WTC11 (cell line): ENCODE data around the gene SF3B5. TPM values are rescaled to one million over a fixed set of nuclear protein-coding genes. Genes with fewer than 3 reads are reported as not detected.

Experiments used
- ATAC-seq: fragments of 200-7000 bp; cut with Tn5 transposase; 2 replicates; pipeline ENCODE4 v1.10.0; 2021; ENCODE audit warnings: mild to moderate bottlenecking, moderate library complexity
- CTCF ChIA-PET: fragments of 300-600 bp; sonication (Branson Sonifier 250); formaldehyde crosslinking; loops from one replicate; lab custom pipeline; 2021; ENCODE audit warnings: antibody characterized with exemption; lab: Charles Lee
- POLR2A ChIA-PET: fragments of 350-600 bp; sonication (Branson Sonifier 250); formaldehyde crosslinking; loops from one replicate; lab custom pipeline; 2021; ENCODE audit warnings: antibody characterized with exemption; lab: Charles Lee
- DNase-seq: peaks from one replicate; pipeline ENCODE4 v3.0.0; 2021; ENCODE audit warnings: low spot score
- H3K27ac Mint-ChIP-seq: 2 replicates; pipeline ENCODE4 v1.8.0; 2021; ENCODE audit warnings: mixed read lengths
- H3K27me3 Mint-ChIP-seq: 2 replicates; pipeline ENCODE4 v1.8.0; 2021; ENCODE audit warnings: low read depth, mild to moderate bottlenecking, moderate library complexity, mixed read lengths
- H3K36me3 Mint-ChIP-seq: 2 replicates; pipeline ENCODE4 v1.8.0; 2021; ENCODE audit warnings: mixed read lengths
- H3K4me1 Mint-ChIP-seq: 2 replicates; pipeline ENCODE4 v1.8.0; 2022; ENCODE audit warnings: mixed read lengths
- H3K4me3 Mint-ChIP-seq: 2 replicates; pipeline ENCODE4 v1.8.0; 2021; ENCODE audit warnings: mild to moderate bottlenecking, moderate library complexity, mixed read lengths
- H3K9me3 Mint-ChIP-seq: 2 replicates; pipeline ENCODE4 v1.8.0; 2021; ENCODE audit warnings: mixed read lengths
- AR ChIP-seq: fragments of 250-450 bp; sonication (Bioruptor Pico); IDR thresholded peaks from 2 replicates; pipeline ENCODE4 v1.9.0; 2021; ENCODE audit warnings: mild to moderate bottlenecking
- ATF1 ChIP-seq: sonication (generic); formaldehyde crosslinking; IDR thresholded peaks from 2 replicates; pipeline ENCODE4 v1.8.1; 2023; ENCODE audit warnings: mild to moderate bottlenecking, moderate library complexity, missing genetic modification reagents
- E2F4 ChIP-seq: sonication (generic); formaldehyde crosslinking; IDR thresholded peaks from 2 replicates; pipeline ENCODE4 v1.8.1; 2022; ENCODE audit warnings: low read depth, mild to moderate bottlenecking, moderate library complexity, missing genetic modification reagents, borderline replicate concordance
- E2F5 ChIP-seq: sonication (generic); formaldehyde crosslinking; IDR thresholded peaks from 2 replicates; pipeline ENCODE4 v1.8.1; 2022; ENCODE audit warnings: mild to moderate bottlenecking, moderate library complexity, missing genetic modification reagents
- ESRRA ChIP-seq: sonication (generic); formaldehyde crosslinking; IDR thresholded peaks from 2 replicates; pipeline ENCODE4 v1.8.1; 2022; ENCODE audit warnings: mild to moderate bottlenecking, missing genetic modification reagents, borderline replicate concordance
- ETV6 ChIP-seq: sonication (generic); formaldehyde crosslinking; IDR thresholded peaks from 2 replicates; pipeline ENCODE4 v1.8.1; 2022; ENCODE audit warnings: mild to moderate bottlenecking, missing genetic modification reagents
- FOXK1 ChIP-seq: sonication (generic); formaldehyde crosslinking; IDR thresholded peaks from 2 replicates; pipeline ENCODE4 v1.8.0; 2022; ENCODE audit warnings: mild to moderate bottlenecking, moderate library complexity, missing genetic modification reagents
- FOXP1 ChIP-seq: sonication (generic); formaldehyde crosslinking; IDR thresholded peaks from 2 replicates; pipeline ENCODE4 v1.8.0; 2022; ENCODE audit warnings: missing genetic modification reagents, mild to moderate bottlenecking, moderate library complexity, borderline replicate concordance
- GTF2I ChIP-seq: fragments of 250-450 bp; sonication (Bioruptor Pico); conservative IDR thresholded peaks from 2 replicates; pipeline ENCODE4 v1.4.0; 2021; ENCODE audit warnings: mild to moderate bottlenecking
- JUN ChIP-seq: sonication (generic); formaldehyde crosslinking; IDR thresholded peaks from 2 replicates; pipeline ENCODE4 v1.8.0; 2023; ENCODE audit warnings: mild to moderate bottlenecking, missing genetic modification reagents
- KAT7 ChIP-seq: sonication (generic); formaldehyde crosslinking; IDR thresholded peaks from 2 replicates; pipeline ENCODE4 v1.8.1; 2023; ENCODE audit warnings: missing genetic modification reagents, mild to moderate bottlenecking, borderline replicate concordance
- MLX ChIP-seq: sonication (generic); formaldehyde crosslinking; IDR thresholded peaks from 2 replicates; pipeline ENCODE4 v1.8.1; 2023; ENCODE audit warnings: mild to moderate bottlenecking, missing genetic modification reagents, moderate library complexity
- NFATC4 ChIP-seq: fragments of 250-450 bp; sonication (Bioruptor Pico); IDR thresholded peaks from 2 replicates; pipeline ENCODE4 v1.9.0; 2021; ENCODE audit warnings: mild to moderate bottlenecking
- NFYB ChIP-seq: sonication (generic); formaldehyde crosslinking; conservative IDR thresholded peaks from 2 replicates; pipeline ENCODE4 v1.8.0; 2022; ENCODE audit warnings: low read depth, missing genetic modification reagents
- NR3C1 ChIP-seq: sonication (generic); formaldehyde crosslinking; conservative IDR thresholded peaks from 2 replicates; pipeline ENCODE4 v1.8.1; 2023; ENCODE audit warnings: low read depth, mild to moderate bottlenecking, missing genetic modification reagents
- SMAD3 ChIP-seq: sonication (generic); formaldehyde crosslinking; IDR thresholded peaks from 2 replicates; pipeline ENCODE4 v1.8.0; 2022; ENCODE audit warnings: missing genetic modification reagents, mild to moderate bottlenecking, borderline replicate concordance
- SOX15 ChIP-seq: fragments of 250-450 bp; sonication (Bioruptor Pico); IDR thresholded peaks from 2 replicates; pipeline ENCODE4 v1.9.0; 2021; ENCODE audit warnings: mild to moderate bottlenecking
- TEAD1 ChIP-seq: sonication (generic); formaldehyde crosslinking; IDR thresholded peaks from 2 replicates; pipeline ENCODE4 v1.8.0; 2022; ENCODE audit warnings: mild to moderate bottlenecking, missing genetic modification reagents
- ZNF219 ChIP-seq: sonication (generic); formaldehyde crosslinking; IDR thresholded peaks from 2 replicates; pipeline ENCODE4 v1.8.0; 2023; ENCODE audit warnings: missing genetic modification reagents, mild to moderate bottlenecking, borderline replicate concordance
- total RNA-seq: library from RNA; stranded (reverse); gene quantifications from 3 replicates; pipeline ENCODE4 v1.2.3, GENCODE V29; 2021
- TF ChIP-seq, protein P1 (sequence below): sonication (generic); formaldehyde crosslinking; IDR thresholded peaks from 2 replicates; pipeline ENCODE4 v1.8.1; 2023; ENCODE audit warnings: mild to moderate bottlenecking, missing genetic modification reagents, borderline replicate concordance
- TF ChIP-seq, protein P2 (sequence below): fragments of 250-450 bp; sonication (Bioruptor Pico); IDR thresholded peaks from 2 replicates; pipeline ENCODE4 v1.9.0; 2021; ENCODE audit warnings: mild to moderate bottlenecking
- TF ChIP-seq, protein P3 (sequence below): fragments of 250-450 bp; sonication (Bioruptor Pico); IDR thresholded peaks from 2 replicates; pipeline ENCODE4 v2.1.2; 2022; ENCODE audit warnings: mild to moderate bottlenecking, moderate library complexity

The SF3B5 gene
- total RNA-seq, 1 experiment from 2014 or later, result 181 TPM

DNA sequence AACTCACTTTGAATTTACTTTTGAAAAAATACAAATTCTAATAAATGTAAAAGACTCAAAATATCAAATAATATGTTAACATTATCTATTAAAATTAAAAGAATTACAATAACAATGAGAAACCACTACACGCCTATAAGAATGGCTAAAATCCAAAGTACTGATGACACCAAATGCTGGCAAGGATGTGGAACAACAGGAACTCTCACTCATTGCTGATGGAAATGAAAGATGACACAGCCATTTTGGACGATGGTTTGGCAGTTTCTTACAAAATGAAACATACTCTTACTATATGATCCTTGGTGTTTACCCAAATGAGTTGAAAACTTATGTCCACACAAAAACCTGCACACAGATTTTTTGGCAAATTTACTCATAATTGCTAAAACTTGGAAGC, 39.4 kb upstream of the SF3B5 start:
- Mint-ChIP-seq H3K9me3 (no peaks in the 10 kb centered on the region), H3K27me3 (no peaks in the 10 kb centered on the region; the same call in 1 of the 2 replicates), H3K4me3 (no peak overlapping the region), H3K27ac (no peak overlapping the region), H3K4me1 (no peaks in the 10 kb centered on the region), H3K36me3 (no peaks in the 10 kb centered on the region)
- TF ChIP-seq MLX (CRISPR knock-in tag) (no peak), E2F5 (no peak), ATF1 (CRISPR knock-in tag) (no peak), JUN (no peak), NFATC4 (CRISPR knock-in tag) (no peak)
- POLR2A ChIA-PET, result no interaction called here
- no peak for ATAC-seq
- no peak for DNase-seq
- CTCF ChIA-PET, result no interaction called here

DNA sequence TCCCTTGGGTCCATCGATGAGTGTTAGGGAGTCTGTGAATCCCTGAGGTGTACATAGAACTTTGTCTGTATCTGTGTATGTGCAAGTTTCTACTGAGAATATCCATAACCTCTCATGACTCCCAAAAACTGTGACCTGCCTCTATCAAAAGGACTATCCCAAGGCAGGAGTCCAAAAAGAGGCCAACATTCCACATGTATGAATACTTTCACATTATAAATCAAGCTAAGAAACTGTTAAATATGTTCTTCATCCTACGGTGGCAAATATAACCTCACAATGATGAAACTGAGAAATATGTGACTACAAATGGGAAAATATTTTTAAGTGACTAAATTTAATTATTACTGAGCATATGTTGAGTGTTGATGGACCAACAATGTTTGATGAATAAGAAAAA, 38.8 kb upstream of the SF3B5 start:
- no peak for ATAC-seq
- H3K36me3 Mint-ChIP-seq, result no peaks in the 10 kb centered on the region
- POLR2A ChIA-PET, result no interaction called here
- H3K27ac Mint-ChIP-seq, result no peak overlapping the region
- H3K4me3 Mint-ChIP-seq, result no peak overlapping the region
- TF ChIP-seq NFYB (CRISPR knock-in tag), result no peak
- TF ChIP-seq AR (CRISPR knock-in tag), result no peak
- no peak for TF ChIP-seq KAT7 (CRISPR knock-in tag)
- no peak for TF ChIP-seq FOXK1 (CRISPR knock-in tag)
- TF ChIP-seq, protein P1, sequence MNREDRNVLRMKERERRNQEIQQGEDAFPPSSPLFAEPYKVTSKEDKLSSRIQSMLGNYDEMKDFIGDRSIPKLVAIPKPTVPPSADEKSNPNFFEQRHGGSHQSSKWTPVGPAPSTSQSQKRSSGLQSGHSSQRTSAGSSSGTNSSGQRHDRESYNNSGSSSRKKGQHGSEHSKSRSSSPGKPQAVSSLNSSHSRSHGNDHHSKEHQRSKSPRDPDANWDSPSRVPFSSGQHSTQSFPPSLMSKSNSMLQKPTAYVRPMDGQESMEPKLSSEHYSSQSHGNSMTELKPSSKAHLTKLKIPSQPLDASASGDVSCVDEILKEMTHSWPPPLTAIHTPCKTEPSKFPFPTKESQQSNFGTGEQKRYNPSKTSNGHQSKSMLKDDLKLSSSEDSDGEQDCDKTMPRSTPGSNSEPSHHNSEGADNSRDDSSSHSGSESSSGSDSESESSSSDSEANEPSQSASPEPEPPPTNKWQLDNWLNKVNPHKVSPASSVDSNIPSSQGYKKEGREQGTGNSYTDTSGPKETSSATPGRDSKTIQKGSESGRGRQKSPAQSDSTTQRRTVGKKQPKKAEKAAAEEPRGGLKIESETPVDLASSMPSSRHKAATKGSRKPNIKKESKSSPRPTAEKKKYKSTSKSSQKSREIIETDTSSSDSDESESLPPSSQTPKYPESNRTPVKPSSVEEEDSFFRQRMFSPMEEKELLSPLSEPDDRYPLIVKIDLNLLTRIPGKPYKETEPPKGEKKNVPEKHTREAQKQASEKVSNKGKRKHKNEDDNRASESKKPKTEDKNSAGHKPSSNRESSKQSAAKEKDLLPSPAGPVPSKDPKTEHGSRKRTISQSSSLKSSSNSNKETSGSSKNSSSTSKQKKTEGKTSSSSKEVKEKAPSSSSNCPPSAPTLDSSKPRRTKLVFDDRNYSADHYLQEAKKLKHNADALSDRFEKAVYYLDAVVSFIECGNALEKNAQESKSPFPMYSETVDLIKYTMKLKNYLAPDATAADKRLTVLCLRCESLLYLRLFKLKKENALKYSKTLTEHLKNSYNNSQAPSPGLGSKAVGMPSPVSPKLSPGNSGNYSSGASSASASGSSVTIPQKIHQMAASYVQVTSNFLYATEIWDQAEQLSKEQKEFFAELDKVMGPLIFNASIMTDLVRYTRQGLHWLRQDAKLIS (CRISPR knock-in tag), result no peak
- no peak for TF ChIP-seq GTF2I
- no peak for TF ChIP-seq SOX15 (CRISPR knock-in tag)
- no peak for TF ChIP-seq ZNF219
- no peaks in the 10 kb centered on the region for H3K4me1 Mint-ChIP-seq
- DNase-seq, result no peak
- no peaks in the 10 kb centered on the region; the same call in 1 of the 2 replicates for H3K27me3 Mint-ChIP-seq
- CTCF ChIA-PET, result no interaction called here
- no peaks in the 10 kb centered on the region for H3K9me3 Mint-ChIP-seq

GRCh38 chr6:144133225-144133821, 38.0 kb upstream of the SF3B5 start:
- ChIA-PET POLR2A (no interaction called here), CTCF (no interaction called here)
- no peak for DNase-seq
- no peaks in the 10 kb centered on the region for H3K36me3 Mint-ChIP-seq
- H3K9me3 Mint-ChIP-seq, result no peaks in the 10 kb centered on the region
- H3K27ac Mint-ChIP-seq, result no peak overlapping the region
- ATAC-seq, result no peak
- H3K4me3 Mint-ChIP-seq, result no peak overlapping the region
- no peaks in the 10 kb centered on the region for H3K4me1 Mint-ChIP-seq
- H3K27me3 Mint-ChIP-seq, result no peaks in the 10 kb centered on the region; the same call in 1 of the 2 replicates
- TF ChIP-seq FOXP1 (no peak), ESRRA (CRISPR knock-in tag) (no peak), NFATC4 (CRISPR knock-in tag) (no peak), TEAD1 (CRISPR knock-in tag) (no peak), SMAD3 (no peak), E2F4 (CRISPR knock-in tag) (no peak), NR3C1 (CRISPR knock-in tag) (no peak), ETV6 (CRISPR knock-in tag) (no peak)
- TF ChIP-seq, protein P2, sequence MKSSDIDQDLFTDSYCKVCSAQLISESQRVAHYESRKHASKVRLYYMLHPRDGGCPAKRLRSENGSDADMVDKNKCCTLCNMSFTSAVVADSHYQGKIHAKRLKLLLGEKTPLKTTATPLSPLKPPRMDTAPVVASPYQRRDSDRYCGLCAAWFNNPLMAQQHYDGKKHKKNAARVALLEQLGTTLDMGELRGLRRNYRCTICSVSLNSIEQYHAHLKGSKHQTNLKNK (CRISPR knock-in tag), result no peak
- TF ChIP-seq, protein P3, sequence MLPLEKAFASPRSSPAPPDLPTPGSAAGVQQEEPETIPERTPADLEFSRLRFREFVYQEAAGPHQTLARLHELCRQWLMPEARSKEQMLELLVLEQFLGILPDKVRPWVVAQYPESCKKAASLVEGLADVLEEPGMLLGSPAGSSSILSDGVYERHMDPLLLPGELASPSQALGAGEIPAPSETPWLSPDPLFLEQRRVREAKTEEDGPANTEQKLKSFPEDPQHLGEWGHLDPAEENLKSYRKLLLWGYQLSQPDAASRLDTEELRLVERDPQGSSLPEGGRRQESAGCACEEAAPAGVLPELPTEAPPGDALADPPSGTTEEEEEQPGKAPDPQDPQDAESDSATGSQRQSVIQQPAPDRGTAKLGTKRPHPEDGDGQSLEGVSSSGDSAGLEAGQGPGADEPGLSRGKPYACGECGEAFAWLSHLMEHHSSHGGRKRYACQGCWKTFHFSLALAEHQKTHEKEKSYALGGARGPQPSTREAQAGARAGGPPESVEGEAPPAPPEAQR (CRISPR knock-in tag), result no peak
